ENCODE measurements around the gene NPTX2.
"Not testable (repeated sequence)": the region's sequence is repeated elsewhere in the genome, so short reads cannot be mapped to it uniquely, and the experiment has no call there.

NPTX2 gene, protein sequence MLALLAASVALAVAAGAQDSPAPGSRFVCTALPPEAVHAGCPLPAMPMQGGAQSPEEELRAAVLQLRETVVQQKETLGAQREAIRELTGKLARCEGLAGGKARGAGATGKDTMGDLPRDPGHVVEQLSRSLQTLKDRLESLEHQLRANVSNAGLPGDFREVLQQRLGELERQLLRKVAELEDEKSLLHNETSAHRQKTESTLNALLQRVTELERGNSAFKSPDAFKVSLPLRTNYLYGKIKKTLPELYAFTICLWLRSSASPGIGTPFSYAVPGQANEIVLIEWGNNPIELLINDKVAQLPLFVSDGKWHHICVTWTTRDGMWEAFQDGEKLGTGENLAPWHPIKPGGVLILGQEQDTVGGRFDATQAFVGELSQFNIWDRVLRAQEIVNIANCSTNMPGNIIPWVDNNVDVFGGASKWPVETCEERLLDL

DNA sequence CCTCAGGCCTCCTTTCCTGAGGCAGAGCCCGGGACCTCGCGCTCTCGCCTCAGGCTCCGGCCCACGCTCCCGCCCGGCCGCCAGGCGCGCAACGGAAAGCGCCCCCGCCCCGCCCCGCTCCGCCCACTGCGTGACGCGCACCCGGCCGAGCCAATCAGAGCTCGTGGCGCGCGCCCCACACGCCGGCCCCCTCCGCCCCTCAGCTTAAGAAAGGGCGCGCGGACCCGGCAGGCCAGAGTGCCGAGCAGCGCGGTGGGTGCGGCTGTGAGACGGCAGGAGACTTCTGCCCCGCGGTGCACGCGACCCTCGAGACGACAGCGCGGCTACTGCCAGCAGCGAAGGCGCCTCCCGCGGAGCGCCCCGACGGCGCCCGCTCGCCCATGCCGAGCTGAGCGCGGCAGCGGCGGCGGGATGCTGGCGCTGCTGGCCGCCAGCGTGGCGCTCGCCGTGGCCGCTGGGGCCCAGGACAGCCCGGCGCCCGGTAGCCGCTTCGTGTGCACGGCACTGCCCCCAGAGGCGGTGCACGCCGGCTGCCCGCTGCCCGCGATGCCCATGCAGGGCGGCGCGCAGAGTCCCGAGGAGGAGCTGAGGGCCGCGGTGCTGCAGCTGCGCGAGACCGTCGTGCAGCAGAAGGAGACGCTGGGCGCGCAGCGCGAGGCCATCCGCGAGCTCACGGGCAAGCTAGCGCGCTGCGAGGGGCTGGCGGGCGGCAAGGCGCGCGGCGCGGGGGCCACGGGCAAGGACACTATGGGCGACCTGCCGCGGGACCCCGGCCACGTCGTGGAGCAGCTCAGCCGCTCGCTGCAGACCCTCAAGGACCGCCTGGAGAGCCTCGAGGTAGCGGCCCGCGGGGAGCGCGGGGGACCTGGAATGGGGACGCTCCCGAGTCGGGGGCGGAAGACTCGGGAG, at the start of gene NPTX2:
NPTX2 (plus strand) TSS at position 235 of the 909 bp plus-strand sequence; CDS start at position 412, 177 bp downstream.
- peak; percentile 79 for DNase-seq

DNA sequence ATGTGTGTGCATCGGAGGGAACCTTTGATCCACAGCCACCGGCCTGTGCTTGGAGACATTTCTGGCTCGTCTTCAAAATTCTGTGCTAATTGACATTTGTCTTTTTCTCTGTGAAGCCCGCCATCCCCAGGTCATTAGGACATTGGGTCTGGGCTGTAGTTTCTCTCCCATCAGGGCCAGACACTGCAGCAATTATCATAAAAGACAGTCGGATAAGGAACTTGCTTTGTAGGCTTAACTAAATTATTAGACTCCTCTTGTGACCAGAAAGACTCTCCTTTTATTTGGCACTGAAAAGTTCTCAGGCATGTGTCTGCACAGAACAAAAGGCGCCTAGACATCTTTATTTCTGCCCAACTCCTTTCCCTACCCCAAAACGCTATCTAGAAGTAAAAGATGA, 49.1 kb upstream of the NPTX2 start:
- DNase-seq = no peak

DNA sequence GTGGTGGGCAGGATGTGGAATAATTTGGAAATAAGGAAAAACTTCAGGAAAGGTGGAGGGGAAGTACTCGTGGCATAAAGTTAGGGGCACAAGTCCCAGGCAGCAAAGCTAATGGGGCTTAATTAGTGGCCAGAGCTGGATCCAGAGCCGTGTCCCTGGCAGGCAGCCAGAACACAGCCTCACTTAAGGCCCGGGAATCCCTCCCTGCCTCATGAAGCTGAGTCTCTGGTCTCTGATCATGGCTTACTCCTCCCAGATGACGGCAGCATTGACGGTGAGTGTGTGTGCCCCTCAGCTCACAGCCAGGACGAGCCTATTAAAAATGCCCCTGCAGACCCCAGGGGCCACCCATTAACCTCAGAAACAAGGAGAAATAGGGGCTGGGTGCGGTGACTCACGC, 48.2 kb upstream of the NPTX2 start:
- DNase-seq = no peak

DNA sequence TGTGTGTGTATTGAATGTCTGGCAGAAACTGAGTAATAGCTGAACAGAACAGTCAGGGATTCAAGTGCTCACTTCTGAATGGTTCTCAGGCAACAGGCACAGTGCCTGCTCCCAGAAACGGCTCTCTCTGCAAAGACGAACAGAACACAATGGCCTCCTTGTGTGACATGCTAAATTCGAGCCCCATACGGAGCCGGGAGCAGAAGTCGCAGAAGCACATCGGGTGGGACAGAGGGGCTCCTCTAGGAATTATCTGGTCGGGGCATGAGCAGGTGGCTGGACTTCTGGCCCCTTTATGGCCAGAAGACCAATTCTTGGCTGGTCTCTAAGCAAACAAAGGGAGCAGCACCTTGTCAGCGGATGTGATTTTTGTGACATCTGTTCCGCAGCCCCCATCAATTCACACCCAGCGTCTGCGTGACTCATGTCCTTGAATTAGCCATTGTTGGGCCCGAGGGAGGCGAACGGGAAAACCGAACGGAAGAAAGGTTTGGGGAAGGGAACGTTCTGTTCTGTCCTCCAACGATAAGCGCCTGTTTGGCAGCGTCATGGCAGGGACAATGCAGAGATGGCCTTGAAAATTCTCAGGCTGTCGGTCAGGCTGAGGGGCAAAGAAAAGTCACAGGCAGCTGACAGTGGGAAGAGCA, 47.3 kb upstream of the NPTX2 start:
- DNase-seq = no peak

DNA sequence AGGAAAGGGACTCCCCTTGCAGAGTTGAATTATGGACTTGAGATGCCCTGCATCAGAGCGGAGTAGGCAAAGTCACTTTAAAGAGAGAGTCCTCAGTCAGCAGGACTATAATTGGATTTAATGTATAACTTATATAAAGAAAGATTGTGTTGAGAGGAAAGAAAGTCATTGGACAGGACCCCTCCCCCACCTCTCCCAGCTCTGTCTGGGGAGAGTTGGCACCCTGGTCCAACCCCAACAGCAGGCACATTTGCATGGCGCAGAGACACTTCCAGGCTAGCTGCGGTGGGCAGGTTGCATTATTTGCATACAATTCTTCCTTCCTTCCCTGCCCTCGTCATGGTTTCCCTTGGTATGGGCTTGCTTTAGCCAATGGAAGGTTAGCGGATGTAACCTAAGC, 46.1 kb upstream of the NPTX2 start:
- DNase-seq = no peak

DNA sequence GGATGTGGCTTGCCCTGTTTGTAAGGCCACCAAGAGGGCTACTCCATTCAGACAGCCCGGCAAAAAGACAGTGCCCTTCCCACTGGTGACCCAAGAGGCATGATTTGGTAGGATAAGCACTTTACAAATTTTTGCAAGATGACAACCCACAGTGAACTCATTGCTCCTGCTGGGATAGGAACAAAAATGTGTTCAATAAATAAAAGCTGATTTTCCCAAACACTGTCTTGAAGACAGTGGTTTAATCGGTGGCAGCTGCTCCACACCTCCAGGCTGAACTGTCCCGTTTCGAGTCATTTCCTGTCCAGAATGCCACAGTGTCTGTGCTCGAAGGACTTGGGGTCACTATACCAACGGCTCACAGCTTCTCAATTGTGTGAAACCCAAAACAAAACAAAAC, 45.1 kb upstream of the NPTX2 start:
- DNase-seq = no peak

DNA sequence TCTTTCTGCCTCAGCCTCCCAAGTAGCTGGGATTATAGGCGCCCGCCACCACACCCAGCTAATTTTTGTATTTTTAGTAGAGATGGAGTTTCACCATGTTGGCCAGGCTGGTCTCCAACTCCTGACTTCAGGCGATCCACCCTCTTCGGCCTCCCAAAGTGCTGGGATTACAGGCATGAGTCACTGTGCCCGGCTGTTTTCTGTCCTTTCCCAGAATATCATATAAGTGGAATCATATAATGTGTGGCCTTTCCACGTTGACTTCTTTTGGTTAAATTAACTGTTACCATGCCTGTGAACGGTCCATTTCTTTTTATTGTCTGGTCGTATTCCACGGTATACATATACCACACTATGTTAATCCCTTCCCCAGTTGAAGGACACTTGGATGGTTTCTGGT, 44.4 kb upstream of the NPTX2 start:
- not testable (repeated sequence) for DNase-seq

DNA sequence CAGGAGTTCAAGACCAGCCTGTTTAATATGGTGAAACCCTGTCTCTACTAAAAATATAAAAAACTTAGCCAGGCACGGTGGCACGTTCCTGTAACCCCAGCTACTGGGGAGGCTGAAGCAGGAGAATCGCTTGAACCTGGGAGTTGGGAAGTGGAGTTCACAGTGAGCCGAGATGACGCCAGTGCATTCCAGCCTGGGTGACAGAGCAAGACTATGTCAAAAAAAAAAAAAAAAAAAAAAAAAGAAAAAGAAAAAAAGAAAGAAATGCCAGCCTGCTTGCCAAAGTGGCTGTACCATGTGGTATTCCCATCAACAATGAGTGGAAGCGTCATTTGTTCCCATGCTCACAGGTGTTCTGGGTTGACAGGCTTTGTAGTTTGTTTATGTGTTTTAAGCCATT, 43.3 kb upstream of the NPTX2 start:
- no peak for DNase-seq

DNA sequence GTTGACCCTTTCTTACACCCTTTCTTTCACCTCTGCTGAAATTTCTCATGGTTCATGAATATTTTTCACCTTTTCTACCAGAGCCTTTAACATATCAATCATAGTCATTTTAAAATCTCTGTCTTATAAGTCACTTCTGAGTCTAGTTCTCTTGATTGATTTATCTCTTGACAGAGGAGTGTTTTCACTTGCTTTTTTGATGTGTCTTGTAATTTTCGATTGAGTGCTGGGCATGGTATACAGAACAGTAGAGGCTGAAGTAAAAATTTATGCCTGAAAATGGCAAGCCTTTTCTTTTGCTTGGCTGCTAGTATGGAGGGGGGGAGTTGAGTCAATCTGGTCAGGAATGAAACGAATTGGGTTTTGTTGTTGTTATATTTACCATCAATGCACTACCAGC, 41.2 kb upstream of the NPTX2 start:
- DNase-seq = no peak

DNA sequence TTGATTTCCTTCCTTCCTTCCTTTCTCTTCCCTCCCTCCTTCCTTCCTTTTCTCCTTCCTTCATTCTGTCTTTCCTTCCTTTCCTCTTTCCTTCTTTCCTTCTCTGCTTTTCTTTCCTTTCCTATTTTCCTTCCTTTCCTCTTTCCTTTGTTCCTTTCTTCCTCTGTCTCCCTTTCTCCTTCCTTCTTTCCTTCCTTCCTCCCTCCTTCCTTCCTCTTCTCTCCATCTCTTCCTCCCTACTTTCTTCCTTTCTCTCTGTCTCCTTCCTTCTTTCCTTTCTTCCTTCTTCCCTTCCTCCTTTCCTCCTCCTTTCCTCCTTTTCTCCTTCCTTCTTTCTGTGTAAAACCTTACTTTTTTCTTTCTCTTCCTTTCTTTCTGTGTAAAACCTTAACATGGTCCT, 32.3 kb upstream of the NPTX2 start:
- no peak for DNase-seq

DNA sequence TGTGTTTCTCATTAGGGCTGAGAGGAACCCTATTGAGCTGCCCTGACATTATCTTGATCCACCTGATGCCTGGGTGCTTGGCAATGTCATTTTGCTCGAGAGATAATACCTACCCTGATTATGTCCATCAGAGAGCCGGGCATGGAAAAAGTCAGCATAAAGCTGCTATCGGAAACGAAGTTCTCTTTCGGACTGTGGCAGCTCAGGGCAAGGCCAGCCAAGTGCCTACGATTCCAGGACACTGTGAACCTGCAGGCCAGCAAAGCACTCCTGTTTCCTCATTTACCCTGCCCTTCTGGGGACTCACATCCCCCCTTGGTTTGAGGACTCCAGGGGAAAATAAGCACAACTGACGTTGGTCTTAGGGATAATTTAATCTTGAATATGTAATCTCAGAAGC, 25.2 kb upstream of the NPTX2 start:
- DNase-seq = no peak

DNA sequence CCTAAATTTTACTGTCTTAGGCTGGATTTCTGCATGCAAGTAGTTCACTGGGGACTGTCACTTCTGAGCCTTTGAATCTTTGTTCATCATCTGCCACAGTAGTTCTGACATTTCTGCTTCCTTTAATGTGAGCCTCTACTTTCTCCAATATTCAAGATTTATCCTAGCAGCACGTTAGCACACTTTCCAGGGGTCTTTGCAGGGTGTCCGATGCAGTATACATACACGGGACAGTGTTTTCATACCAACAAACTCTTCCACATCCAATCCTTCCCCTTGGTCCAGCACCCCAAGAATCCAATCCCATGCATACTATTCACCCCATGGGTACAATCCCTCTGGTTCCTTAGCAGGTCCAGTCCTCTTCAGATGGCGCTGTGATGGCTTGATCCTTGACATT, 22.7 kb upstream of the NPTX2 start:
- no peak for DNase-seq

DNA sequence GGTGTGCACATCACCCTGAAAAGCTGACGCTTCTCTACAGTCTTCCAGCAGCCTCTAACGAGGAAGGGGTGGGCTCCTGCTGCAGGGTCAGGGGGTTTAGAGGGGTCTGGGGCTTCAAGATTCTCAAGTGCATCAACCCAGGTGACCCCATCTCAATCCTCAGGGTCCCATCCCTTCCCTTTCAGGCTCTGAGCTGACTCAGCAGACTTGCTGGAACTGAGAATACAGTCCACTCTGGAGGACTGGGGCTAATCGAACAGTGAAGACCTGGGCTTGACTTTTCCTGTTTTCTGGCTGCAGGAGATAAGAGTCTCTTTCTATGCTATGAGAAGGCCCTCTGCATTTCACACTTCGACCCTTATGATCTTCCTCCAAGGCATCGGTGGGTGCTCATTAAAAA, 22.3 kb upstream of the NPTX2 start:
- DNase-seq = no peak

DNA sequence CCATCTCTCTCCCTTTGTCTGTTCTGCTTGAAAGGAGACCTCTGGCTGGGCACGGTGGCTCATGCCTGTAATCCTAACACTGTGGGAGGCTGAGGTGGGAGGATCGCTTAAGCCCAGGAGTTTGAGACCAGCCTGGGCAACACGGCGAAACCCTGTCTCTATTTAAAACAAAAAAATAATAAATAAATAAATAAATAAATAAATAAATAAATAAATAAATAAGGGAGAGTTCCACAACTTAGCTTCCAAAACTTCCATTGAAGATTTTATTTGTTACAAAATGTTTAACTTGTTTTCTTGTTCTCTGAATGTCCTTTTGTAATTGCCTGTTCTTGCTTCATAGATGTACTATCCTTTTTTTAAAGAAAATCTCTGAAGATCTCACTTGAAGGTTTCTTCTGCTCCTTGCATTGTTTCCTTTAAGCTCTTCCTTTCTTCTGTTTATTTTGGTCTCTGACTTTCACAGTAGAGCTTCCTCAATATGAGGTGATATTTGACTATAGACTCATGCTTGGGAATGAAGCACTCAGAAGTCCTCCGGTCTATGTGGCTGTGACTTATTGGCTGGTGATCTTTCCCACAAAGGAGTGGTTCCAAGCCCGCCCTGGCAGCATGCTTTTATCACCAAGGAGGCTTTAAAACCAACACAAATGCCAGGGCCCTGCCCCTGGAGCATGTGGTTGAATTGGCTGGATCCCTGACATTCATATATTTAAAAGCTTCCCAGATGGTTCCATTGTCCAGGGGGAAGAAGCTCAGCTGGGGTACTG, 18.1 kb upstream of the NPTX2 start:
- DNase-seq = no peak

DNA sequence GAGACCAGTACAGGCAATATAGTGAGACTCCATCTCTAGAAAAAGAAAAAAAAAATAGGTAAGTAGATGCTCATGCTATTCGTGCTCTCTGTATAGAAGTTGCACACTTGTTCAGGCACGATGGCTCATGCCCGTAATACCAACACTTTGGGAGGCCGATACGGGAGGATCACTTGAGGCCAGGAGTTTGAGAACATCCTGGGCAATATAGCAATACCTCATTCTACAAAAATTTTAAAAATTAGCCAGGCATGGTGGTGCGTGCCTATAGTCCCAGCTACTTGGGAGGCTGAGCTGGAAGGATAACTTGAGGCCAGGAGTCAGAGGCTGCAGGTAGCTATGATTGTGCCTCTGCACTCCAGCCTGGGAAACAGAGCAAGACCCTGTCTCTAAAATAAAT, 17.2 kb upstream of the NPTX2 start:
- DNase-seq = no peak

DNA sequence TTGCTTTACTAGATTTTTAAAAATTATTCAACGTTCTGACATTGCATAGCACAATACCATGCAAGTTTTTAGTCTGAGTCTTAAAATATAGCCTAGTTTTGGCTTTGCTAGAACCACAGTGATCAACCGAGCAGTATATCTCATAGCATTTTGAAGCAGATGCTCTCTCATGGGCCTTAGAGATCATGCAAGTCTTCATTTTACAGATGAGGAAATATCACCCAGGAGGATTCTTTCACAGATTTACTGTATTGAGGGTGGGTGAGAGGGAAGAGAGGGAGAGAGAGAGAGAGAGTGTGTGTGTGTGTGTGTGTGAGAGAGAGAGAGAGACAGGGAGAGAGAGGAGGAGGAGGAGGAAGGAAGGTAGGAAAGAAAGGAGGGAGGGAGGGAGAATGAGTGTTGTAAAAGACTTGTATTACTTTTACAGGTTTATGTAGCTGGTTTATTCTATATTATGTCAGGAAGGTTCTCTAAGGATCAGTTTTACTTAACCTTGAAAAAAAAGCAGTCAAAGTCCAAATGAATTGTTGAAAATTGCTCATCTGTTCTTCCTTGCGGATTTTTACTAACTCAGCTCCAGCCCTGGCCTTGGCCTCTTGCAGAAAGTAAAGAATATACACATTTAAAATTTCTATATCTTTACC, 14.2 kb upstream of the NPTX2 start:
- no peak for DNase-seq

DNA sequence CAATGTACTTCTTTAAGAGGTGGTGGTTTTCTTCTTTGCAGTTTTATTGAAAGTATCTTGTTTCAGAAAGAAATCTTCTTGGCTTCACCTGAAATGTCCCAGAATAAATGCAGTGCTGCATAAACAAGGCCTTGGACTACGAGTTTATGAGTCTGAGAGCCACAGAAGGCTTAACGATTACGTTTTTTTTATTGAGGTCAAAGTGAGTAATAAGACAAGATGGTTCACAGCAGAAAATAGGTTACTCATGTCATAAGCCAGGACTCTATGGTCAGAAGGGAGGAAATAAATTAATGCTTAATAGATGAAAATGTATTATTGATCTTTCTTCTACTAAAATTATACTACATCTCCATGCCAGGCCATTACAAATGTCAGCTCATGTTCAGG, 13.7 kb upstream of the NPTX2 start:
- DNase-seq = no peak

DNA sequence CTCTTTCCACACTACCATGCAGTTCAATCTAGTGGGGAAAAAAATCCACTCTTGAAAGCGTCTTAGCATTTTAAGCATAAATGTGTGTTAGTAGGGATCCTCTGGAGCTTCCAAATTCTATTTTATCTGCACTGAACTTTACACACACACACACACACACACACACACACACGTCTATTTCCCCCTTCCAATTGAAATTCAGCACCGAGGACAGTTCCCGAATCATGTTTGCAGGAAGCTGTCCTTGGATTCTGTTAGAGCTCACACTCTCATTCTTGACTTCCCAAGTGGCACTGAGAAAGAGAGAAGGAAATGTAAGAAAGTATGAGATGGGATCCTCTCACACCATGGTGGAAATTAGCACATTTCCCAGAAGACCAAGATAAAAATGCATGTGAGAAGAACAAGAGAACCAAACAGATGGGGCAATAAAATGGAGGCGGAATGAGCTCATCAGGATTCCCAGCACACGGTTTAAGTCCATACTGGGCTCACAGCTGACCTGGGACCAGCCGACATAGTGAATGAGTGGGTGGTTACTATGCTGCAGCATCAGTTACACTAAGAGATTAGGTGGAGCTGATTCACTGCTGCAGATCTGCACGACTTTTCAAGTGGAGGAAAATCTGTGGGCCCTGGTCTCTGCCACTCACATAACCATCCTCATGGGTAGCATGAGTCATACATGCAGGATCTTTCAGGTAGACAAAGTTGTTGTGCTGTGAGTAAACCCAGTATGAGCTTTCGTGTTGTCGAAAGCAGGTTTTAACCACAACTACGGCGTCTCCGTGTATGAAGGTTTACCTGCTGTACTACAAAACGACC, 3.3 kb upstream of the NPTX2 start:
- no peak for DNase-seq

DNA sequence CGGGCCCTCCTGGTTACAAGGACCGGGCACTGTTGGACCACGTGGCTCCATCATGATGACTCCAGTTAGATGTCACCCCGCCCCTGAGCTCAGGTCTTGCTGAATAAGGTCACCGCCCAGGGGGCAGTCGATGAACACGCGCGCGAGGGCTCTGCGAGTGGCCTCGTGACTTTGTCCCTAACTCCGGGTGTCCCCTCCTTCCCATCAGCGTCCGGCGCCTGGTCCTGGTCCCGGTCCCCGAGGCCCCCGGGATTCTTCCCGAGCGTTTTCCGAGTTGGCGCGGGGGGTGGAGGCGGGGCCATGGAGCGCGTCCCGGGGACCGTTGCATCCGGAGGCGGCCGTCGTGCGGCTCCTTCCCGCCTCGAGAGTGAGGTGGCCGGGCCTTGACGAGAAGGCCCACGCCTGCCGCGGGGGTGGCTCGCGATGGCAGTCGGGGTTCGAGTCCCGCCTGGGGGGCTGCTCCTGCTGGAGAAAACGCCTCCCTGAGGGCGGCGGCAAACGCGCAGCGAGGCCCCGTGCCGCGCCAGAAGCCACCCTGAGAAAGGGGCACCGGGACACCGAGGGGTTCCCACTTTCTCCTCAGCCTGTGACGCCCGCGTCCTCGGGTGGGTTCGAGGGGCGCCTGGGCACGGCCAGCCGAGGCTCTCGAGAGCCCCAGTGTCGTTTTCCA, 569 bp upstream of the NPTX2 start:
- no peak for DNase-seq

DNA sequence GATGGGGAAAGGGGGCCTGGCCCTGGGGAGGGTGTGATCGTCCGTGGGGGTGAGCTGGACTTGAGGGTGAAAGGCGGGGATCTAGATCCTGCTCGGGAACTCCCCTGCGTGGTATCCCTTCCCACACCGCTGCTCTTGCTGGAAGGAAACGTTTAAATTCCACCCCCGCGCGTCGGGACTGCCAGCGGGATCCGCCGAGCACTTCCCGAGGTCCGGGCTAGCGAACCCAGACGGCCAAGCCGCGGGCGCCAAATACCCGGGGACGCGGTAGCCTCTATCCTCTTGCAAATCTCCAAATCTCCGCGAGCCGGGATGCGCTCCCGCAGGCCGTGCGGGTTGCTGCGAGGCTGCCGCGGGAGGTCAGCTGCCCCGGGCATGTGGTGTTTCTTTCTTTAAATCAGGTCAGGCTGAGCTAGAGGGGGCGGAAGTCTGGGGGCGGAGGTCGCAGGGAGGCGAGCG, 904 bp downstream of the NPTX2 start:
- DNase-seq = no peak

DNA sequence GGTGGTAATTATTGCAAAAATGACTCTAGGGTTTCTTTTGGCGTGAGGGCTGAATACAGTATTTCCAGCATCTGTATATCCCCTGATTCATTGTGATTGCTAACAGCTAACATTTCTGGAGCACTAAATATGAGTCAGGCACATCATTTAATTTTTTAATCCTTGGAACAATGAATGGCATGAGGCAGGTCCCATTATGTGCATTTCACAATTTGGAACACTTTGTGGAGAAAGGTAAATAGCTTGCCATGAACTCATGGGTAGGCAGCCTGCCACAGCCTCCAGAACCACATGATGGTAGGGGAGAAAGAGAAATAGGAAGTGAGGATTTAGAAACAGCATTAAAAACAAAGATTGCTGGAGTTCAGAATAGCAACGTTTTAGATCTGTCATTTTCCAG, 1.7 kb downstream of the NPTX2 start:
- no peak for DNase-seq
